Measurements from ENCODE around the gene CBX4. TPM values are rescaled to one million over a fixed set of nuclear protein-coding genes. Genes with fewer than 3 reads are reported as not detected.

The CBX4 gene
- total RNA-seq, 2 experiments from 2014 or later: 98.9 to 110 TPM

- H3K4me2 ChIP-seq (ENCODE audit: low read length): no peak overlapping the region
- H3K4me1 ChIP-seq (ENCODE audit: insufficient read depth, low read length, poor library complexity, severe bottlenecking): no peaks in the 10 kb centered on the region
- intact Hi-C loops (cut with micrococcal nuclease; ENCODE audit: unreplicated experiment): no loop called here
- CTCF ChIA-PET (ENCODE audit: unreplicated experiment): no interaction called here
- POLR2A ChIA-PET: no interaction called here
- BruUV-seq (replicated peaks): no TSS peak
- no peaks in the 10 kb centered on the region for H3K36me3 ChIP-seq (ENCODE audit: insufficient read depth, low read length)
- no peak overlapping the region for H3K27ac ChIP-seq (ENCODE audit: low read depth, low read length, poor library complexity, severe bottlenecking)
- H3K9me3 ChIP-seq (ENCODE audit: low read length): no peaks in the 10 kb centered on the region
- TF ChIP-seq CTCF (conservative IDR thresholded peaks at IDR 0.05; ENCODE audit: low read length) (no peak), EZH2phosphoT487 (IDR thresholded peaks at IDR 0.05; ENCODE audit: borderline replicate concordance, low read depth, low read length) (no peak)
- H2AFZ ChIP-seq (ENCODE audit: low read length): no peak overlapping the region
- DNase-seq (ENCODE audit: low spot score): no peak
- H3K4me3 ChIP-seq (ENCODE audit: low read depth, low read length, poor library complexity, severe bottlenecking): no peak overlapping the region
- H4K20me1 ChIP-seq (ENCODE audit: insufficient read depth, low read length): no peaks in the 10 kb centered on the region
- H3K9me2 ChIP-seq (ENCODE audit: insufficient read depth, low read length): no peaks in the 10 kb centered on the region
- no peaks in the 10 kb centered on the region for H3K79me2 ChIP-seq (ENCODE audit: insufficient read depth, low read depth, low read length)
Observed at GRCh38 chr17:79859676-79860615, 20.7 kb upstream of the CBX4 start.

DNA sequence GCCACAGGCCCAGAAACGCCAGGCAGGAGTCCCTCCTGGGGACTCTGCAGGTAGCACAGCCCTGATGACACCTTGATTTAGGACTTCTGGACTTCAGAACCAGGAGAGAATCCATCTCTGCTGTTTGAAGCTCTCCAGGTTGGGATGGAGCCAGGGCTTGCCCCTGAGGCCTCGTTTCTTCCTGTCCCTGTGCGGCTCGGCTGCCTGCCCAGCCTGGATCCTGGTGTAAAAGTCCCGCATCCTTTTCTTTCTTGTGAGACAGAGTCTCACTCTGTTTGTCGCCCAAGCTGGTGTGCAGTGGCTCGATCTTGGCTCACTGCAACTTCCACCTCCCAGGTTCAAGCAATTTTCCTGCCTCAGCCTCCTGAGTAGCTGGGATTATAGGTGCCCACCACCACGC lies 17.9 kb upstream of the CBX4 start:
- DNase-seq (ENCODE audit: low spot score): no peak
- Histone ChIP-seq H4K20me1 (ENCODE audit: insufficient read depth, low read length) (no peaks in the 10 kb centered on the region), H3K4me2 (ENCODE audit: low read length) (no peak overlapping the region), H3K27ac (ENCODE audit: low read depth, low read length, poor library complexity, severe bottlenecking) (no peak overlapping the region), H2AFZ (ENCODE audit: low read length) (no peak overlapping the region), H3K36me3 (ENCODE audit: insufficient read depth, low read length) (no peaks in the 10 kb centered on the region), H3K9me2 (ENCODE audit: insufficient read depth, low read length) (no peaks in the 10 kb centered on the region), H3K4me3 (ENCODE audit: low read depth, low read length, poor library complexity, severe bottlenecking) (no peak overlapping the region), H3K9me3 (ENCODE audit: low read length) (no peaks in the 10 kb centered on the region), H3K4me1 (ENCODE audit: insufficient read depth, low read length, poor library complexity, severe bottlenecking) (no peaks in the 10 kb centered on the region), H3K79me2 (ENCODE audit: insufficient read depth, low read depth, low read length) (no peaks in the 10 kb centered on the region)
- intact Hi-C loops (cut with micrococcal nuclease; ENCODE audit: unreplicated experiment): no loop called here
- POLR2A ChIA-PET: no interaction called here
- BruUV-seq (replicated peaks): no TSS peak
- CTCF ChIA-PET (ENCODE audit: unreplicated experiment): no interaction called here
- no peak for TF ChIP-seq EZH2phosphoT487 (IDR thresholded peaks at IDR 0.05; ENCODE audit: borderline replicate concordance, low read depth, low read length)
- no peak for TF ChIP-seq CTCF (conservative IDR thresholded peaks at IDR 0.05; ENCODE audit: low read length)

Data from OCI-LY7 (cell line).